Natural killer cell (primary cell): ENCODE measurements around the gene JOSD2. TPM values are rescaled to one million over a fixed set of nuclear protein-coding genes. Genes with fewer than 3 reads are reported as not detected.

Experiments
- ATAC-seq, 3 donors: fragments of 150-1000 bp in 2 of 3; fragments of 200-7000 bp in 1 of 3; cut with Tn5 transposase; 1 replicate in 1 of 3; 2 replicates in 2 of 3; pipeline ENCODE4 v1.10.0; 2021; ENCODE audit warnings: mild to moderate bottlenecking in 2 of 3, moderate library complexity in 2 of 3
- DNase-seq, 2 donors: peaks; one replicate each; pipeline versions ENCODE4 v3.0.0 to v3.0.0-alpha.2; 2013 to 2021; ENCODE audit warnings: mixed read lengths in 1 of 2
- H3K27ac ChIP-seq: one replicate; pipeline ENCODE4 v1.5.1; 2013; ENCODE audit warnings: mild to moderate bottlenecking, low read length
- H3K27me3 ChIP-seq: one replicate; pipeline ENCODE4 v1.6.1; 2013; ENCODE audit warnings: low read length; ENCODE audit not compliant: control insufficient read depth, insufficient read depth
- H3K36me3 ChIP-seq: one replicate; pipeline ENCODE4 v1.6.1; 2013; ENCODE audit warnings: low read length; ENCODE audit not compliant: control insufficient read depth, insufficient read depth
- H3K4me1 ChIP-seq: one replicate; pipeline ENCODE4 v1.6.1; 2013; ENCODE audit warnings: low read length; ENCODE audit not compliant: control insufficient read depth, insufficient read depth
- H3K4me3 ChIP-seq: one replicate; pipeline ENCODE4 v1.5.1; 2013; ENCODE audit warnings: low read length
- H3K9me3 ChIP-seq: one replicate; pipeline ENCODE4 v1.6.1; 2013; ENCODE audit warnings: low read length; ENCODE audit not compliant: control insufficient read depth, insufficient read depth
- H3K27ac Mint-ChIP-seq, 2 donors: one replicate each; pipeline ENCODE4 v1.8.0; 2022; ENCODE audit warnings: mild to moderate bottlenecking in 2 of 2, mixed read lengths in 2 of 2, moderate library complexity in 1 of 2
- H3K27me3 Mint-ChIP-seq, 2 donors: one replicate each; pipeline ENCODE4 v1.8.0; 2022; ENCODE audit warnings: low read depth in 2 of 2, mixed read lengths in 2 of 2
- H3K36me3 Mint-ChIP-seq: one replicate; pipeline ENCODE4 v1.8.0; 2022; ENCODE audit warnings: mixed read lengths
- H3K4me1 Mint-ChIP-seq, 2 donors: one replicate each; pipeline ENCODE4 v1.8.0; 2022; ENCODE audit warnings: mixed read lengths in 2 of 2
- H3K4me3 Mint-ChIP-seq: one replicate; pipeline ENCODE4 v1.8.0; 2022; ENCODE audit warnings: mild to moderate bottlenecking, moderate library complexity, mixed read lengths
- H3K9me3 Mint-ChIP-seq, 2 donors: one replicate each; pipeline ENCODE4 v1.8.0; 2022; ENCODE audit warnings: mixed read lengths in 2 of 2
- WGBS: methylation state at CpG from one replicate; pipeline ENCODE4 v1.1.7; 2013; ENCODE audit warnings: missing lambda C conversion rate; ENCODE audit not compliant: insufficient coverage; 5-methylcytosine and 5-hydroxymethylcytosine counted together
- intact Hi-C: fragments of 100-400 bp; cut with micrococcal nuclease; formaldehyde crosslinking; loops from one replicate; pipeline ENCODE4 v1.14.2; 2022
- total RNA-seq, 4 donors: library from RNA; stranded (reverse); fragments of 120-200 nt in 1 of 4; gene quantifications; one replicate each; pipeline versions ENCODE4 v1.2.3 to v1.2.4, GENCODE V29; 2013 to 2022
- TF ChIP-seq, protein P1 (sequence below): fragments of 200-600 bp; IDR thresholded peaks from one replicate; pipeline ENCODE4 v1.8.0; 2022; ENCODE audit warnings: antibody characterized with exemption

The JOSD2 gene
- total RNA-seq, 3 donors from 2014 or later (not counting 1 experiment from before 2014, with no cell fraction given), result 18.8 to 22.0 (median 20.3) TPM

DNA sequence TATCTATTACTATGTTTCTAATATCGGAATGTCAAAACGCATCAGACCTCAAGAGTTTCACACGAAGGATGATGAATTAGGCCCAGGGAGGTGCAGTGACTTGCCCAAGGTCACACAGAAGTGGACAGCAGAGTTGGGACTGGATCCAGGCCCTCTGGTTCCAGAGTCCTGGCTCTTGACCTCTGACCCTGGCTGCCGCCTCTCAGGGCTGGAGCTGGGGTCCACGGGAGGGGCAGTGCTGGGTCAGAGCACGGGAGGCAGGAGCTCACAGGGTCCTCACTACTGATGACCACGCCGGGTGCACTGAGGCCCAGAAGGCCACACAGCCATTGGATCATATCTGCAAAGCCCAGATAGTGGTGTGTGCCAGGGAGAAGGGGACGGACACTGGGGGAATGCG is 11.9 kb upstream of the JOSD2 start:
- Histone ChIP-seq H3K9me3 (no peaks in the 10 kb centered on the region), H3K4me1 (no peaks in the 10 kb centered on the region), H3K27me3 (no peaks in the 10 kb centered on the region), H3K36me3 (no peaks in the 10 kb centered on the region), H3K4me3 (no peak overlapping the region), H3K27ac (no peak overlapping the region)
- Mint-ChIP-seq H3K4me1 (no peaks in the 10 kb centered on the region), H3K27ac (no peak overlapping the region), H3K4me3 (no peak overlapping the region), H3K27me3 (peaks cover 0 to 8% of the 10 kb centered on the region in 2 donors), H3K36me3 (no peaks in the 10 kb centered on the region), H3K9me3 (no peaks in the 10 kb centered on the region)
- TF ChIP-seq, protein P1, sequence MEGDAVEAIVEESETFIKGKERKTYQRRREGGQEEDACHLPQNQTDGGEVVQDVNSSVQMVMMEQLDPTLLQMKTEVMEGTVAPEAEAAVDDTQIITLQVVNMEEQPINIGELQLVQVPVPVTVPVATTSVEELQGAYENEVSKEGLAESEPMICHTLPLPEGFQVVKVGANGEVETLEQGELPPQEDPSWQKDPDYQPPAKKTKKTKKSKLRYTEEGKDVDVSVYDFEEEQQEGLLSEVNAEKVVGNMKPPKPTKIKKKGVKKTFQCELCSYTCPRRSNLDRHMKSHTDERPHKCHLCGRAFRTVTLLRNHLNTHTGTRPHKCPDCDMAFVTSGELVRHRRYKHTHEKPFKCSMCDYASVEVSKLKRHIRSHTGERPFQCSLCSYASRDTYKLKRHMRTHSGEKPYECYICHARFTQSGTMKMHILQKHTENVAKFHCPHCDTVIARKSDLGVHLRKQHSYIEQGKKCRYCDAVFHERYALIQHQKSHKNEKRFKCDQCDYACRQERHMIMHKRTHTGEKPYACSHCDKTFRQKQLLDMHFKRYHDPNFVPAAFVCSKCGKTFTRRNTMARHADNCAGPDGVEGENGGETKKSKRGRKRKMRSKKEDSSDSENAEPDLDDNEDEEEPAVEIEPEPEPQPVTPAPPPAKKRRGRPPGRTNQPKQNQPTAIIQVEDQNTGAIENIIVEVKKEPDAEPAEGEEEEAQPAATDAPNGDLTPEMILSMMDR, result no peak
- 85% methylated on average over 10 of the region's 10 CpGs for WGBS
- intact Hi-C loops, result no loop called here
- DNase-seq (no peak), ATAC-seq (no peak)

DNA sequence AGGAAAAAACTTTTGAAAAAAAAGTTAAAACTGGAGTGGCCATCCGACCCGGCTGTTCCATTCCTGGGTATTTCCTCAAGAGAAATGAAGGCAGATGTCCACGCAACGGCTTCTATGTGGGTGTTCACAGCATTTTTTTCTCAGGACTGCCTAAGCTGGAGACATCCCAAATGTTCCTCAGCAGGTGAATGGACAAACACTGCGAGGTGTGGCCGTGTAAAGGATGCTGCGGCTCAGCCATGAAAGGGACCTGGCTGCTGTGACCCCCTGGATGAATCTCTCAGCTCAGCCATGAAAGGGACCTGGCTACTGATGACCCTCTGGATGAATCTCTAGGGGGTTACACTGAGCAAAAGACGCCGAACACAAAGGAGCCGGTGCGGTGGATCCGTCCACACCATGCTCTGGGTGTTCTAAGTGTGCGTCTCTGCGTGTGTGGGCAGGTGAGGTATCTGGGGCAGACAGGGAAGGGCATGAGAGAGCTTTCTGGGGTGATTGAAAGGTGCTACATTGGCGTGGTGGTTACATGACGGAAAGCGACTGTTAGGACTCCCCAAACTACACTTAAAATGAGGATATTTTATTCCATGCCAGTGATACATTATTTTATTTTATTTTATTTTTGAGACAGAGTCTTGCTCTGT is 10.0 kb upstream of the JOSD2 start:
- H3K4me1 ChIP-seq, result no peaks in the 10 kb centered on the region
- ATAC-seq (no peak), DNase-seq (no peak)
- no peak overlapping the region for H3K27ac ChIP-seq
- Mint-ChIP-seq H3K9me3 (no peaks in the 10 kb centered on the region), H3K27ac (no peak overlapping the region), H3K36me3 (no peaks in the 10 kb centered on the region), H3K4me3 (no peak overlapping the region), H3K27me3 (peaks cover 0 to under 1% of the 10 kb centered on the region in 2 donors), H3K4me1 (no peaks in the 10 kb centered on the region)
- no peak overlapping the region for H3K4me3 ChIP-seq
- no peaks in the 10 kb centered on the region for H3K36me3 ChIP-seq
- H3K9me3 ChIP-seq, result no peaks in the 10 kb centered on the region
- TF ChIP-seq, protein P1, result no peak
- H3K27me3 ChIP-seq, result no peaks in the 10 kb centered on the region
- WGBS, result 92% methylated on average over 14 of the region's 17 CpGs
- intact Hi-C loops, result no loop called here

DNA sequence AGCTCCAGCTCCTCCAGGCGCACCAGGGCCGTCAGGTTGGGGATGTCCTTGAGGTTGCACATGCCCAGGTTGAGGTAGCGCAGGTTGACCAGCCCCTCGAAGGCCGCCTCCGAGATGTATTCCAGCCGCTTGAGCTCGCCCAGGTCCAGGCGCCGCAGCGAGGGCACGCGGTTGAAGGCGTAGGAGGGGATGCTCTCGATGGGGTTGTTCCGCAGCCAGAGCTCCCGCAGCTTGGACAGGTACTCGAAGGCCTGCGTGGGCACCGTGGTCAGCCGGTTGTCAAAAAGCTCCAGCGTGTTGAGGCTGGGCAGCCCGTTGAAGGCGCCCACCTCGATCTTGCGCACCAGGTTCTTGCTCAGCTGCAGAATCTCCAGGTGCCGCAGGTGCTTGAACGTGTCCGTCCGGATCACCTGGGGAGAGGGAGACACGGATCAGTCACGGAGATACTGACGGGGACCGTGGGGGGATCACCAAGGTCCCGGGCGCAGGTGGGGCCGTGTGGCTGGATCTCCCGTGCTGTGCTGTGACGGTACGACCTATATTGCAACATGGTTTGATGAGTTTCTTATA is 8.1 kb upstream of the JOSD2 start:
- Histone ChIP-seq H3K36me3 (no peaks in the 10 kb centered on the region), H3K4me1 (no peaks in the 10 kb centered on the region), H3K9me3 (no peaks in the 10 kb centered on the region), H3K4me3 (no peak overlapping the region), H3K27me3 (no peaks in the 10 kb centered on the region), H3K27ac (no peak overlapping the region)
- Mint-ChIP-seq H3K9me3 (no peaks in the 10 kb centered on the region), H3K36me3 (no peaks in the 10 kb centered on the region), H3K27me3 (peaks cover 0 to 3% of the 10 kb centered on the region in 2 donors), H3K27ac (no peak overlapping the region), H3K4me1 (no peaks in the 10 kb centered on the region), H3K4me3 (no peak overlapping the region)
- intact Hi-C loops, result no loop called here
- ATAC-seq (no peak), DNase-seq (no peak)
- 96% methylated on average over 40 of the region's 40 CpGs for WGBS
- TF ChIP-seq, protein P1, result no peak
